ENCODE data around the gene CGB7. TPM values are rescaled to one million over a fixed set of nuclear protein-coding genes. Genes with fewer than 3 reads are reported as not detected.
"Not testable (repeated sequence)": the region's sequence is repeated elsewhere in the genome, so short reads cannot be mapped to it uniquely, and the experiment has no call there.

CGB7 gene
- total and polyA plus RNA-seq, 2 donors (not counting 1 experiment from before 2014, with no cell fraction given) = not detected

- not testable (repeated sequence) for H3K27me3 ChIP-seq (replicated peaks in 1 of 4; ENCODE audit: control extremely low read depth in 1 of 4, control insufficient read depth in 3 of 4, insufficient read depth in 4 of 4, low read length in 3 of 4); ATAC-seq (ENCODE audit: low read depth); H3K9me3 ChIP-seq (ENCODE audit: control extremely low read depth in 1 of 3, control insufficient read depth in 2 of 3, insufficient read depth in 1 of 3, low read length in 2 of 3); H3K9me3 Mint-ChIP-seq (ENCODE audit: insufficient read depth); H3K79me2 ChIP-seq (ENCODE audit: control insufficient read depth, insufficient read depth, low read length); H4K20me1 ChIP-seq (ENCODE audit: control insufficient read depth, insufficient read depth, low read length, poor library complexity, severe bottlenecking); H3K27me3 Mint-ChIP-seq; H3K36me3 ChIP-seq (replicated peaks in 1 of 2; ENCODE audit: control extremely low read depth in 1 of 2, control insufficient read depth in 1 of 2, extremely low read depth in 1 of 2, insufficient read depth in 2 of 2, low read length in 1 of 2); H3K27ac ChIP-seq (ENCODE audit: low read length in 2 of 2)
- H3K9ac ChIP-seq (ENCODE audit: low read length) = peak overlapping the region; percentile 72
- peak overlapping the region; percentile 99 for H3K4me2 ChIP-seq (replicated peaks; ENCODE audit: low read depth, low read length, poor library complexity, severe bottlenecking)
- Mint-ChIP-seq H3K27ac (peak overlapping the region; percentile 64), H3K4me1 (peaks cover 34% of the 10 kb centered on the region), H3K4me3 (peak overlapping the region; percentile 89)
- DNase-seq = peak; percentile 53
- H3K4me1 ChIP-seq (ENCODE audit: control insufficient read depth in 2 of 2, insufficient read depth in 2 of 2, low read length in 2 of 2) = peaks cover 25 to 40% of the 10 kb centered on the region in 2 donors
- H2AFZ ChIP-seq (ENCODE audit: insufficient read depth, low read depth, low read length, poor library complexity, severe bottlenecking) = peak overlapping the region; percentile 88
- peak overlapping the region in 4 of 5 experiments; percentile 52 to 73 (median 60) for H3K4me3 ChIP-seq (ENCODE audit: control extremely low read depth in 1 of 5, extremely low read depth in 1 of 5, insufficient read depth in 1 of 5, low read depth in 2 of 5, low read length in 4 of 5)
- intact Hi-C loops (cut with micrococcal nuclease) = loop anchor here (2.0 kb wide), 1 partner anchor 26 kb away; the partner anchor contains the start of genes GYS1 and RUVBL2
- CTCF ChIA-PET = interaction anchor here (0.7 to 1.9 kb wide), 8 partner anchors 15 to 179 kb away, joined by 3 to 10 read pairs (median 3); partner anchors contain the start of genes GYS1, LIN7B and RUVBL2
- POLR2A ChIA-PET = interaction anchor here (1.0 to 1.5 kb wide), 3 partner anchors 25 to 132 kb away, joined by 5 to 7 read pairs (median 5); partner anchors contain the start of genes GYS1 and RUVBL2
- 4% methylated on average over 29 of the region's 50 CpGs for WGBS (ENCODE audit: insufficient coverage)
These were observed 38.9 kb downstream of the CGB7 start for GRCh38 chr19:49018388-49019241.

GRCh38 chr19:49017666-49018351, 39.7 kb downstream of the CGB7 start:
- DNase-seq (peak; percentile 82), ATAC-seq (ENCODE audit: low read depth) (peak; percentile 80)
- H3K27ac ChIP-seq (ENCODE audit: low read length in 2 of 2) = peak overlapping the region in 1 of 2 donors; percentile 30
- peak overlapping the region; percentile 88 for H2AFZ ChIP-seq (ENCODE audit: insufficient read depth, low read depth, low read length, poor library complexity, severe bottlenecking)
- H3K4me1 ChIP-seq (ENCODE audit: control insufficient read depth in 2 of 2, insufficient read depth in 2 of 2, low read length in 2 of 2) = peaks cover 25 to 40% of the 10 kb centered on the region in 2 donors
- H3K4me3 ChIP-seq (ENCODE audit: control extremely low read depth in 1 of 5, extremely low read depth in 1 of 5, insufficient read depth in 1 of 5, low read depth in 2 of 5, low read length in 4 of 5) = peak overlapping the region in 4 of 5 experiments; percentile 52 to 73 (median 60)
- H3K27me3 Mint-ChIP-seq = no peaks in the 10 kb centered on the region
- ChIA-PET POLR2A (interaction anchor here (0.6 to 1.5 kb wide), 3 partner anchors 18 to 131 kb away, joined by 3 to 7 read pairs (median 3); partner anchors contain the start of gene RUVBL2), CTCF (interaction anchor here (0.6 to 1.9 kb wide), 6 partner anchors 11 to 180 kb away, joined by 3 to 10 read pairs (median 4); partner anchors contain the start of genes GYS1, LIN7B and RUVBL2)
- no peaks in the 10 kb centered on the region for H3K9me3 Mint-ChIP-seq (ENCODE audit: insufficient read depth)
- peak overlapping the region; percentile 99 for H3K4me2 ChIP-seq (replicated peaks; ENCODE audit: low read depth, low read length, poor library complexity, severe bottlenecking)
- no peaks in the 10 kb centered on the region for H3K9me3 ChIP-seq (ENCODE audit: control extremely low read depth in 1 of 3, control insufficient read depth in 2 of 3, insufficient read depth in 1 of 3, low read length in 2 of 3)
- peaks cover 34% of the 10 kb centered on the region for H3K4me1 Mint-ChIP-seq
- TF ChIP-seq EZH2 (IDR thresholded peaks at IDR 0.05; ENCODE audit: borderline replicate concordance, insufficient read depth, low read depth, low read length, poor library complexity, severe bottlenecking) = no peak
- peak; percentile 78 for TF ChIP-seq CTCF (IDR thresholded peaks at IDR 0.05)
- H4K20me1 ChIP-seq (ENCODE audit: control insufficient read depth, insufficient read depth, low read length, poor library complexity, severe bottlenecking) = no peaks in the 10 kb centered on the region
- H3K9ac ChIP-seq (ENCODE audit: low read length) = peak overlapping the region; percentile 72
- peaks cover 0 to 4% of the 10 kb centered on the region in 2 experiments for H3K36me3 ChIP-seq (replicated peaks in 1 of 2; ENCODE audit: control extremely low read depth in 1 of 2, control insufficient read depth in 1 of 2, extremely low read depth in 1 of 2, insufficient read depth in 2 of 2, low read length in 1 of 2)
- peak overlapping the region; percentile 89 for H3K4me3 Mint-ChIP-seq
- no peaks in the 10 kb centered on the region for H3K79me2 ChIP-seq (ENCODE audit: control insufficient read depth, insufficient read depth, low read length)
- peaks cover 0 to 9% (median 2%) of the 10 kb centered on the region in 4 experiments for H3K27me3 ChIP-seq (replicated peaks in 1 of 4; ENCODE audit: control extremely low read depth in 1 of 4, control insufficient read depth in 3 of 4, insufficient read depth in 4 of 4, low read length in 3 of 4)
- H3K27ac Mint-ChIP-seq = peak overlapping the region; percentile 67
- intact Hi-C loops (cut with micrococcal nuclease) = loop anchor here (2.0 kb wide), 1 partner anchor 25 kb away; the partner anchor contains the start of genes GYS1 and RUVBL2
- WGBS (ENCODE audit: insufficient coverage) = under 1% methylated on average over 58 of the region's 62 CpGs
